ENCODE data around the gene GMDS. TPM values are rescaled to one million over a fixed set of nuclear protein-coding genes. Genes with fewer than 3 reads are reported as not detected.

Gene GMDS
- polyA plus RNA-seq, 1 donor (not counting 4 experiments of a cell fraction or from before 2014, with no cell fraction given) = 22.1 TPM

DNA sequence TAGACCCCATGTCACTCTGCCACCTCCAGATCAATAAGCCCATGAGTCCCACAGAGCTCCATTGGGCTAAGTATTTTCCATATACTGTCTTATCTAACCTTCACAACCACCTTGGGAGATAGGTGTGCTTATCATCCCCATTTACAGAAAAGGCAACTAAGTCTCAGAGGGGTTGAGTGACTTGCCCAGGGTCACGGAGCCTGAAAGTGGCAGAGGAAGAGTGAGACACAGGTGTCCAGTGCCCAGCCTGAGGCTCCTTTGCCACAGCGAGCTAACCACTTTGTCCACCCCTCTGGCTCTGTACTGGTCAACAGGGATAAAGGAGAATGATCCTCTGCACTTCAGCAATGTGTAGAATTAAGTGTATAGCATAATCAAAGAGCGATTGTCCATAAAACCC, 124.5 kb downstream of the GMDS start:
- Histone ChIP-seq H3K4me1 (ENCODE audit: control insufficient read depth, extremely low read depth, insufficient read depth, low read length) (no peaks in the 10 kb centered on the region), H3K9me3 (ENCODE audit: control insufficient read depth, low read depth, low read length) (no peaks in the 10 kb centered on the region), H3K4me2 (ENCODE audit: control insufficient read depth, extremely low read depth, insufficient read depth, low read depth, low read length) (no peak overlapping the region), H3K27me3 (ENCODE audit: control insufficient read depth, extremely low read depth, insufficient read depth, low read length) (no peaks in the 10 kb centered on the region), H3K9ac (ENCODE audit: control insufficient read depth, extremely low read depth, insufficient read depth, low read length) (no peak overlapping the region), H3K4me3 (ENCODE audit: control insufficient read depth in 2 of 3, extremely low read depth in 1 of 3, insufficient read depth in 2 of 3, low read depth in 1 of 3, low read length in 3 of 3) (no peak overlapping the region), H3K36me3 (ENCODE audit: control insufficient read depth in 2 of 2, extremely low read depth in 1 of 2, insufficient read depth in 2 of 2, low read length in 2 of 2) (peaks cover 0 to 4% of the 10 kb centered on the region in 2 experiments), H2AFZ (ENCODE audit: control insufficient read depth, low read length) (no peak overlapping the region), H3K79me2 (ENCODE audit: control insufficient read depth, insufficient read depth, low read length) (no peaks in the 10 kb centered on the region), H3K27ac (ENCODE audit: control insufficient read depth, insufficient read depth, low read length) (no peak overlapping the region), H4K20me1 (ENCODE audit: control insufficient read depth, extremely low read depth, insufficient read depth, low read length) (no peaks in the 10 kb centered on the region), H3K9me1 (ENCODE audit: control insufficient read depth, extremely low read depth, insufficient read depth, low read length) (no peaks in the 10 kb centered on the region)
- dilution Hi-C loops (cut with MboI; ENCODE audit: extremely low pct_ligation_motif_present, low sequenced_read_pairs) = no loop called here
- FAIRE-seq (no peak), DNase-seq (ENCODE audit: low read depth, low spot score) (no peak)
- TF ChIP-seq EZH2 (IDR thresholded peaks at IDR 0.05; ENCODE audit: low read length) = no peak
- TF ChIP-seq, protein P1, sequence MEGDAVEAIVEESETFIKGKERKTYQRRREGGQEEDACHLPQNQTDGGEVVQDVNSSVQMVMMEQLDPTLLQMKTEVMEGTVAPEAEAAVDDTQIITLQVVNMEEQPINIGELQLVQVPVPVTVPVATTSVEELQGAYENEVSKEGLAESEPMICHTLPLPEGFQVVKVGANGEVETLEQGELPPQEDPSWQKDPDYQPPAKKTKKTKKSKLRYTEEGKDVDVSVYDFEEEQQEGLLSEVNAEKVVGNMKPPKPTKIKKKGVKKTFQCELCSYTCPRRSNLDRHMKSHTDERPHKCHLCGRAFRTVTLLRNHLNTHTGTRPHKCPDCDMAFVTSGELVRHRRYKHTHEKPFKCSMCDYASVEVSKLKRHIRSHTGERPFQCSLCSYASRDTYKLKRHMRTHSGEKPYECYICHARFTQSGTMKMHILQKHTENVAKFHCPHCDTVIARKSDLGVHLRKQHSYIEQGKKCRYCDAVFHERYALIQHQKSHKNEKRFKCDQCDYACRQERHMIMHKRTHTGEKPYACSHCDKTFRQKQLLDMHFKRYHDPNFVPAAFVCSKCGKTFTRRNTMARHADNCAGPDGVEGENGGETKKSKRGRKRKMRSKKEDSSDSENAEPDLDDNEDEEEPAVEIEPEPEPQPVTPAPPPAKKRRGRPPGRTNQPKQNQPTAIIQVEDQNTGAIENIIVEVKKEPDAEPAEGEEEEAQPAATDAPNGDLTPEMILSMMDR (optimal IDR thresholded peaks at IDR 0.05 in 1 of 3, IDR thresholded peaks at IDR 0.05 in 1 of 3, conservative IDR thresholded peaks at IDR 0.05 in 1 of 3; ENCODE audit: extremely low read depth in 1 of 3, insufficient read depth in 2 of 3, low read length in 3 of 3) = no peak

GRCh38 chr6:2119275-2119674, 126.1 kb downstream of the GMDS start:
- no peak overlapping the region for H3K4me3 ChIP-seq (ENCODE audit: control insufficient read depth in 2 of 3, extremely low read depth in 1 of 3, insufficient read depth in 2 of 3, low read depth in 1 of 3, low read length in 3 of 3)
- no peaks in the 10 kb centered on the region for H3K79me2 ChIP-seq (ENCODE audit: control insufficient read depth, insufficient read depth, low read length)
- no peak for FAIRE-seq
- H4K20me1 ChIP-seq (ENCODE audit: control insufficient read depth, extremely low read depth, insufficient read depth, low read length) = no peaks in the 10 kb centered on the region
- H3K9me1 ChIP-seq (ENCODE audit: control insufficient read depth, extremely low read depth, insufficient read depth, low read length) = no peaks in the 10 kb centered on the region
- no peak overlapping the region for H3K27ac ChIP-seq (ENCODE audit: control insufficient read depth, insufficient read depth, low read length)
- H3K4me2 ChIP-seq (ENCODE audit: control insufficient read depth, extremely low read depth, insufficient read depth, low read depth, low read length) = no peak overlapping the region
- no peaks in the 10 kb centered on the region for H3K27me3 ChIP-seq (ENCODE audit: control insufficient read depth, extremely low read depth, insufficient read depth, low read length)
- dilution Hi-C loops (cut with MboI; ENCODE audit: extremely low pct_ligation_motif_present, low sequenced_read_pairs) = no loop called here
- no peaks in the 10 kb centered on the region for H3K4me1 ChIP-seq (ENCODE audit: control insufficient read depth, extremely low read depth, insufficient read depth, low read length)
- H3K36me3 ChIP-seq (ENCODE audit: control insufficient read depth in 2 of 2, extremely low read depth in 1 of 2, insufficient read depth in 2 of 2, low read length in 2 of 2) = peaks cover 0 to under 1% of the 10 kb centered on the region in 2 experiments
- TF ChIP-seq, protein P1 (optimal IDR thresholded peaks at IDR 0.05 in 1 of 3, IDR thresholded peaks at IDR 0.05 in 1 of 3, conservative IDR thresholded peaks at IDR 0.05 in 1 of 3; ENCODE audit: extremely low read depth in 1 of 3, insufficient read depth in 2 of 3, low read length in 3 of 3) = no peak
- no peak for TF ChIP-seq EZH2 (IDR thresholded peaks at IDR 0.05; ENCODE audit: low read length)
- no peak overlapping the region for H3K9ac ChIP-seq (ENCODE audit: control insufficient read depth, extremely low read depth, insufficient read depth, low read length)
- no peaks in the 10 kb centered on the region for H3K9me3 ChIP-seq (ENCODE audit: control insufficient read depth, low read depth, low read length)
- no peak for DNase-seq (ENCODE audit: low read depth, low spot score)
- H2AFZ ChIP-seq (ENCODE audit: control insufficient read depth, low read length) = no peak overlapping the region

Measured in keratinocyte (primary cell).